PC-3 (cell line): ENCODE results near the gene BAZ2A. TPM values are rescaled to one million over a fixed set of nuclear protein-coding genes. Genes with fewer than 3 reads are reported as not detected.

ENCODE experiments used
- ATAC-seq: fragments of 200-7000 bp; cut with Tn5 transposase; 2 replicates; pipeline ENCODE4 v1.9.1; 2020; ENCODE audit warnings: mild to moderate bottlenecking, moderate library complexity
- BruUV-seq: library from RNA; stranded (reverse); fragments of 400-500 nt; replicated peaks from 2 replicates; lab custom pipeline; 2021; lab: Mats Ljungman, UMichigan
- CTCF ChIA-PET: fragments of 300-600 bp; sonication (Branson Sonifier 250); formaldehyde crosslinking; loops from one replicate; lab custom pipeline; 2022; ENCODE audit warnings: antibody characterized with exemption; lab: Charles Lee
- POLR2A ChIA-PET: fragments of 300-600 bp; sonication (Branson Sonifier 250); formaldehyde crosslinking; loops from one replicate; lab custom pipeline; 2022; ENCODE audit warnings: antibody characterized with exemption; ENCODE audit not compliant: unreplicated experiment; lab: Charles Lee
- DNase-seq: peaks from one replicate; pipeline ENCODE4 v3.0.0-alpha.2; 2015
- H2AFZ ChIP-seq: fragments of 300-600 bp; sonication (generic); 2 replicates; pipeline ENCODE4 v1.6.0; 2016; ENCODE audit warnings: antibody characterized with exemption, low read length
- H3F3A ChIP-seq: fragments of 300-600 bp; sonication (generic); one replicate; pipeline ENCODE4 v1.6.0; 2017; ENCODE audit warnings: antibody characterized with exemption, low read length, control low read depth, mild to moderate bottlenecking; ENCODE audit not compliant: unreplicated experiment
- H3K27ac ChIP-seq: fragments of 300-600 bp; sonication (generic); 2 replicates; pipeline ENCODE4 v1.5.1; 2016; ENCODE audit warnings: mild to moderate bottlenecking, low read length
- H3K27me3 ChIP-seq: fragments of 300-600 bp; sonication (generic); 2 replicates; pipeline ENCODE4 v1.6.1; 2016; ENCODE audit warnings: low read length, mixed read lengths
- H3K36me3 ChIP-seq: fragments of 300-600 bp; sonication (generic); 2 replicates; pipeline ENCODE4 v1.6.1; 2016; ENCODE audit warnings: low read depth, mixed run types, low read length, mixed read lengths
- H3K4me1 ChIP-seq: fragments of 300-600 bp; sonication (generic); 2 replicates; pipeline ENCODE4 v1.5.1; 2016; ENCODE audit warnings: low read length; ENCODE audit not compliant: insufficient read depth
- H3K4me2 ChIP-seq: fragments of 300-600 bp; sonication (generic); 2 replicates; pipeline ENCODE4 v1.6.0; 2016; ENCODE audit warnings: low read length
- H3K4me3 ChIP-seq: fragments of 300-600 bp; sonication (generic); 2 replicates; pipeline ENCODE4 v1.5.1; 2016; ENCODE audit warnings: mild to moderate bottlenecking, low read length, mixed read lengths
- H3K79me2 ChIP-seq: fragments of 300-600 bp; sonication (generic); 2 replicates; pipeline ENCODE4 v1.6.1; 2017; ENCODE audit warnings: low read length, mixed read lengths
- H3K9ac ChIP-seq: fragments of 300-600 bp; sonication (generic); 2 replicates; pipeline ENCODE4 v1.6.0; 2016; ENCODE audit warnings: mild to moderate bottlenecking, low read length
- H3K9me2 ChIP-seq: fragments of 300-600 bp; sonication (generic); replicated peaks from 2 replicates; pipeline ENCODE4 v1.6.1; 2016; ENCODE audit warnings: mixed run types, low read length, mixed read lengths
- H3K9me3 ChIP-seq: fragments of 300-600 bp; sonication (generic); 2 replicates; pipeline ENCODE4 v1.6.1; 2016; ENCODE audit warnings: low read length, mixed read lengths
- H4K20me1 ChIP-seq: fragments of 300-600 bp; sonication (generic); 2 replicates; pipeline ENCODE4 v1.6.1; 2016; ENCODE audit warnings: low read length, mixed read lengths
- CTCF ChIP-seq: fragments of 300-600 bp; sonication (generic); conservative IDR thresholded peaks from 2 replicates; pipeline ENCODE4 v1.5.1; 2017; ENCODE audit warnings: antibody characterized with exemption, low read depth, mild to moderate bottlenecking, low read length
- EZH2 ChIP-seq: fragments of 300-600 bp; sonication (generic); IDR thresholded peaks from one replicate; pipeline ENCODE4 v1.6.1; 2017; ENCODE audit warnings: antibody characterized with exemption, mild to moderate bottlenecking, low read length; ENCODE audit not compliant: unreplicated experiment
- EZH2phosphoT487 ChIP-seq: fragments of 300-600 bp; sonication (generic); IDR thresholded peaks from 2 replicates; pipeline ENCODE4 v1.6.1; 2018; ENCODE audit warnings: mild to moderate bottlenecking, antibody characterized with exemption, low read length, borderline replicate concordance
- intact Hi-C: fragments of 100-400 bp; cut with micrococcal nuclease; formaldehyde crosslinking; loops from 2 replicates; pipeline ENCODE4 v1.9.0; 2023
- total RNA-seq: library from RNA; depleted of rRNA; stranded (reverse); fragments of >200 nt; gene quantifications from 2 replicates; pipeline ENCODE4 v1.2.3, GENCODE V29; 2014

The BAZ2A gene
- total RNA-seq, 1 experiment from 2014 or later = 33.8 TPM

- no peaks in the 10 kb centered on the region for H3K9me2 ChIP-seq
- peak overlapping the region; percentile 36 for H3K4me3 ChIP-seq
- H3F3A ChIP-seq = no peaks in the 10 kb centered on the region
- H3K27ac ChIP-seq = no peak overlapping the region
- H4K20me1 ChIP-seq = peaks cover 6% of the 10 kb centered on the region; the same call in 1 of the 2 replicates
- CTCF ChIA-PET = interaction anchor here (0.6 kb wide), 1 partner anchor 52 kb away, joined by 6 read pairs; no protein-coding TSS in a partner anchor
- POLR2A ChIA-PET = no interaction called here
- intact Hi-C loops = no loop called here
- no peak overlapping the region for H3K9ac ChIP-seq
- no peak for TF ChIP-seq CTCF
- TF ChIP-seq EZH2phosphoT487 = no peak
- TF ChIP-seq EZH2 = no peak
- peak overlapping the region; percentile 100 for H3K4me2 ChIP-seq
- peak; percentile 60 for DNase-seq
- BruUV-seq = no TSS peak
- H3K4me1 ChIP-seq = peaks cover 50% of the 10 kb centered on the region
- no peak overlapping the region for H2AFZ ChIP-seq
- peaks cover 80% of the 10 kb centered on the region for H3K79me2 ChIP-seq
- H3K9me3 ChIP-seq = no peaks in the 10 kb centered on the region
- H3K36me3 ChIP-seq = peaks cover under 1% of the 10 kb centered on the region; the same call in 1 of the 2 replicates
- ATAC-seq = peak; percentile 3; the same call in 1 of the 2 replicates
- H3K27me3 ChIP-seq = no peaks in the 10 kb centered on the region
Observed at GRCh38 chr12:56631790-56632700, 1.9 kb upstream of the BAZ2A start.

- Histone ChIP-seq H3K4me3 (peak overlapping the region; percentile 99), H3K27me3 (no peaks in the 10 kb centered on the region), H3K36me3 (peaks cover 10% of the 10 kb centered on the region; the same call in 1 of the 2 replicates), H3K79me2 (peaks cover 92% of the 10 kb centered on the region), H3K9me3 (no peaks in the 10 kb centered on the region), H4K20me1 (peaks cover 6% of the 10 kb centered on the region; the same call in 1 of the 2 replicates), H3F3A (no peaks in the 10 kb centered on the region), H3K9ac (peak overlapping the region; percentile 96), H3K9me2 (no peaks in the 10 kb centered on the region), H3K4me1 (peaks cover 37% of the 10 kb centered on the region), H2AFZ (peak overlapping the region; percentile 85), H3K27ac (peak overlapping the region; percentile 53), H3K4me2 (peak overlapping the region; percentile 87)
- BruUV-seq = no TSS peak
- DNase-seq = peak; percentile 18
- CTCF ChIA-PET = no interaction called here
- TF ChIP-seq CTCF (no peak), EZH2 (no peak), EZH2phosphoT487 (no peak)
- peak; percentile 26 for ATAC-seq
- POLR2A ChIA-PET = no interaction called here
- intact Hi-C loops = no loop called here
Observed at GRCh38 chr12:56629459-56630179, 507 bp downstream of the BAZ2A start.
